ENCODE measurements around the gene CHPT1. TPM values are rescaled to one million over a fixed set of nuclear protein-coding genes. Genes with fewer than 3 reads are reported as not detected.

The CHPT1 gene
- total and polyA plus RNA-seq, 2 experiments from 2014 or later, result 22.2 to 23.0 TPM

GRCh38 chr12:101713930-101714329 is 16.5 kb downstream of the CHPT1 start:
- H3K4me1 Mint-ChIP-seq, result peaks cover 7% of the 10 kb centered on the region; the same call in 2 of the 3 replicates
- TF ChIP-seq JUNB (IDR thresholded peaks at IDR 0.05; ENCODE audit: unreplicated experiment), result no peak
- TF ChIP-seq ETS1 (IDR thresholded peaks at IDR 0.05), result no peak
- TF ChIP-seq CTCF (conservative IDR thresholded peaks at IDR 0.05; ENCODE audit: low read depth in 2 of 2), result no peak
- TF ChIP-seq REST (IDR thresholded peaks at IDR 0.05; ENCODE audit: unreplicated experiment), result no peak
- TF ChIP-seq EZH2 (IDR thresholded peaks at IDR 0.05; ENCODE audit: low read depth, unreplicated experiment), result no peak
- TF ChIP-seq POLR2AphosphoS5 (IDR thresholded peaks at IDR 0.05; ENCODE audit: low read depth), result no peak
- no peak for TF ChIP-seq ZNF114 (CRISPR knock-in tag; IDR thresholded peaks at IDR 0.05)
- TF ChIP-seq ZNF462 (CRISPR knock-in tag; IDR thresholded peaks at IDR 0.05), result no peak
- TF ChIP-seq NANOG (IDR thresholded peaks at IDR 0.05; ENCODE audit: borderline replicate concordance), result no peak
- TF ChIP-seq STAT1 (IDR thresholded peaks at IDR 0.05; ENCODE audit: unreplicated experiment), result no peak
- no peak for TF ChIP-seq ZNF331 (CRISPR knock-in tag; IDR thresholded peaks at IDR 0.05; ENCODE audit: low read depth)
- no peak for TF ChIP-seq CREB1 (CRISPR knock-in tag; IDR thresholded peaks at IDR 0.05; ENCODE audit: low read depth)
- Histone ChIP-seq H3K4me1 (ENCODE audit: insufficient read depth) (no peaks in the 10 kb centered on the region; the same call in none of the 2 replicates), H3F3A (replicated peaks; ENCODE audit: low read depth) (no peaks in the 10 kb centered on the region), H3K27me3 (ENCODE audit: insufficient read depth) (no peaks in the 10 kb centered on the region), H3K36me3 (ENCODE audit: insufficient read depth) (no peaks in the 10 kb centered on the region), H3K27ac (ENCODE audit: low read depth) (no peak overlapping the region), H2AFZ (no peak overlapping the region), H3K4me3 (no peak overlapping the region), H3K4me2 (no peak overlapping the region), H3K79me2 (replicated peaks; ENCODE audit: insufficient read depth) (peaks cover 9% of the 10 kb centered on the region; the same call in 1 of the 2 replicates), H4K20me1 (replicated peaks; ENCODE audit: insufficient read depth) (no peaks in the 10 kb centered on the region), H3K9me2 (ENCODE audit: insufficient read depth) (no peaks in the 10 kb centered on the region)
- H3K27me3 Mint-ChIP-seq (ENCODE audit: insufficient read depth, low read depth, poor library complexity), result no peaks in the 10 kb centered on the region
- no peak for ATAC-seq
- no peak for DNase-seq (ENCODE audit: low spot score)
- no peak overlapping the region for H3K4me3 Mint-ChIP-seq
- no peaks in the 10 kb centered on the region; the same call in 2 of the 3 replicates for H3K36me3 Mint-ChIP-seq (ENCODE audit: low read depth)
- H3K9me3 Mint-ChIP-seq, result no peaks in the 10 kb centered on the region
- no peak overlapping the region for H3K27ac Mint-ChIP-seq
